Hepatocyte (in vitro differentiated cells): ENCODE measurements around the gene SUGCT. TPM values are rescaled to one million over a fixed set of nuclear protein-coding genes. Genes with fewer than 3 reads are reported as not detected.

Experiments
- DNase-seq: peaks from one replicate; pipeline ENCODE4 v3.0.0-alpha.2; 2016; ENCODE audit warnings: low spot score
- H2AFZ ChIP-seq: fragments of 200-600 bp; sonication (generic); 2 replicates; pipeline ENCODE4 v1.6.0; 2016; ENCODE audit warnings: antibody characterized with exemption, mild to moderate bottlenecking
- H3K27ac ChIP-seq: fragments of 200-600 bp; sonication (generic); 2 replicates; pipeline ENCODE4 v1.5.1; 2016; ENCODE audit warnings: mild to moderate bottlenecking
- H3K27me3 ChIP-seq: fragments of 200-600 bp; sonication (generic); 2 replicates; pipeline ENCODE4 v1.6.1; 2016
- H3K36me3 ChIP-seq: fragments of 200-600 bp; sonication (generic); replicated peaks from 2 replicates; pipeline ENCODE4 v1.5.1; 2016; ENCODE audit warnings: low read depth; ENCODE audit not compliant: insufficient read depth
- H3K4me1 ChIP-seq: fragments of 200-600 bp; sonication (generic); 2 replicates; pipeline ENCODE4 v1.5.1; 2016; ENCODE audit warnings: mild to moderate bottlenecking, moderate library complexity; ENCODE audit not compliant: insufficient read depth
- H3K4me2 ChIP-seq: fragments of 200-600 bp; sonication (generic); 2 replicates; pipeline ENCODE4 v1.6.0; 2016
- H3K4me3 ChIP-seq: fragments of 200-600 bp; sonication (generic); 2 replicates; pipeline ENCODE4 v1.5.1; 2016; ENCODE audit warnings: mild to moderate bottlenecking
- H3K79me2 ChIP-seq: fragments of 200-600 bp; sonication (generic); 2 replicates; pipeline ENCODE4 v1.6.0; 2017; ENCODE audit warnings: mild to moderate bottlenecking
- H3K9me2 ChIP-seq: fragments of 200-600 bp; sonication (generic); replicated peaks from 2 replicates; pipeline ENCODE4 v1.6.0; 2017; ENCODE audit warnings: mild to moderate bottlenecking; ENCODE audit not compliant: insufficient read depth
- H3K9me3 ChIP-seq: fragments of 200-600 bp; sonication (generic); 2 replicates; pipeline ENCODE4 v1.5.1; 2016; ENCODE audit warnings: low read depth, mild to moderate bottlenecking
- H4K20me1 ChIP-seq: fragments of 200-600 bp; sonication (generic); 2 replicates; pipeline ENCODE4 v1.6.0; 2016; ENCODE audit warnings: mild to moderate bottlenecking; ENCODE audit not compliant: insufficient read depth, poor library complexity, severe bottlenecking
- EZH2 ChIP-seq: fragments of 200-600 bp; sonication (generic); IDR thresholded peaks from 2 replicates; pipeline ENCODE4 v1.6.1; 2016; ENCODE audit warnings: antibody characterized with exemption, mild to moderate bottlenecking, borderline replicate concordance
- EZH2phosphoT487 ChIP-seq: fragments of 200-600 bp; sonication (generic); IDR thresholded peaks from one replicate; pipeline ENCODE4 v1.6.1; 2018; ENCODE audit warnings: antibody characterized with exemption, mild to moderate bottlenecking, low read depth, moderate library complexity; ENCODE audit not compliant: unreplicated experiment, severe bottlenecking
- WGBS: methylation state at CpG from one replicate; pipeline ENCODE4 v1.1.6; 2016; ENCODE audit warnings: low lambda C conversion rate; ENCODE audit errors: missing lambda C conversion rate; 5-methylcytosine and 5-hydroxymethylcytosine counted together
- polyA plus RNA-seq: library from polyadenylated mRNA; unstranded; fragments of >200 nt; fragmentation: Nextera tagmentation; extraction: Ambion mirVana; gene quantifications from 2 replicates; pipeline ENCODE4 v1.2.1, GENCODE V29; 2016
- total RNA-seq: library from RNA; depleted of rRNA; stranded (reverse); fragments of >200 nt; gene quantifications from 2 replicates; pipeline ENCODE4 v1.2.3, GENCODE V29; 2014
- TF ChIP-seq, protein P1 (sequence below): fragments of 200-600 bp; sonication (generic); IDR thresholded peaks from 2 replicates; pipeline ENCODE4 v1.5.1; 2016; ENCODE audit warnings: antibody characterized with exemption, mild to moderate bottlenecking; ENCODE audit not compliant: poor library complexity

Gene SUGCT
- total and polyA plus RNA-seq, 2 experiments from 2014 or later = 5.1 to 12.0 TPM

DNA sequence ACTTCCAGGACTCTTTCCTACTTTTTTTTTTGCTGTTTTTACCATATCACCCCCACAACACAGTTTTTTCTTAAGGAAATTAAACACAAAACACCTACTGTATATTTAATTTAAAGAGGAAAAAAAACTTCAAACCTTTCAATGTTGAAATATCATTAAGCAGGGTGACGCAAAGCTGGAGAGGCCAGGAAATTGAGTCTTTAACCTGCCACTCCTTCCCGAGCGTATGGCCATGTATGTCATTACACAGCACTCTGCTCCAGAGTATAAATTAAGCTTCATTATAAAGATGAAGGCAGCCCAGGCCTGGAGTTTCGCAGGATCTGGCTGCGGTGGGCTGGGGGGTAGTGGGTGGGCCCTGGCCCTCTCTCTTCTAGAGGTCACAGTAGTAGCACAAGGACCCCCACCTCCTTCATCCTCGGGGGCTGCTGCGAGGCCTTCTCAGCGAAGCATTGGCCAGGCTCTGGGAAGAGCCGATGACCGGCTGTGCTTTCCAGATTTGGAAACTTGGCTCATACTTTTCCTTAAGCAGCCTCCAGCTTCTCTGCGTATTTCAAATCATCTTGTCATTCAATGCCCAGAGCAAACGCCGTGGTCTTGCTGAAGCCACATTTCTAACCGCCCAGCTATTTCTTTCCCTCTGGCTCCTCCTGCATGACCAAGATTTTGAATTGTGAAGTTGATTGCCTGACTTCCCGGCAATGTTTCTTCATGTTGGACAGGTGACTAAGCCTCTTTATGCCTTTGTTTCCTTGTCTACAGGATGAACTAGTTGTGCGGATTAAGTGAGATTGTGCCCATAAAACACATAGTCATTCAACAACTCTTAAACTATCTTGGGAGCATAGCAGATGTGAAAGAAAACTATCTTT is 765.1 kb downstream of the SUGCT start:
- Histone ChIP-seq H4K20me1 (no peaks in the 10 kb centered on the region), H3K27ac (no peak overlapping the region), H3K27me3 (no peaks in the 10 kb centered on the region), H3K79me2 (no peaks in the 10 kb centered on the region), H2AFZ (no peak overlapping the region), H3K9me2 (no peaks in the 10 kb centered on the region), H3K9me3 (no peaks in the 10 kb centered on the region), H3K4me2 (no peak overlapping the region), H3K36me3 (no peaks in the 10 kb centered on the region), H3K4me1 (no peaks in the 10 kb centered on the region), H3K4me3 (no peak overlapping the region)
- no peak for DNase-seq
- WGBS = 92% methylated on average over 16 of the region's 16 CpGs
- TF ChIP-seq, protein P1, sequence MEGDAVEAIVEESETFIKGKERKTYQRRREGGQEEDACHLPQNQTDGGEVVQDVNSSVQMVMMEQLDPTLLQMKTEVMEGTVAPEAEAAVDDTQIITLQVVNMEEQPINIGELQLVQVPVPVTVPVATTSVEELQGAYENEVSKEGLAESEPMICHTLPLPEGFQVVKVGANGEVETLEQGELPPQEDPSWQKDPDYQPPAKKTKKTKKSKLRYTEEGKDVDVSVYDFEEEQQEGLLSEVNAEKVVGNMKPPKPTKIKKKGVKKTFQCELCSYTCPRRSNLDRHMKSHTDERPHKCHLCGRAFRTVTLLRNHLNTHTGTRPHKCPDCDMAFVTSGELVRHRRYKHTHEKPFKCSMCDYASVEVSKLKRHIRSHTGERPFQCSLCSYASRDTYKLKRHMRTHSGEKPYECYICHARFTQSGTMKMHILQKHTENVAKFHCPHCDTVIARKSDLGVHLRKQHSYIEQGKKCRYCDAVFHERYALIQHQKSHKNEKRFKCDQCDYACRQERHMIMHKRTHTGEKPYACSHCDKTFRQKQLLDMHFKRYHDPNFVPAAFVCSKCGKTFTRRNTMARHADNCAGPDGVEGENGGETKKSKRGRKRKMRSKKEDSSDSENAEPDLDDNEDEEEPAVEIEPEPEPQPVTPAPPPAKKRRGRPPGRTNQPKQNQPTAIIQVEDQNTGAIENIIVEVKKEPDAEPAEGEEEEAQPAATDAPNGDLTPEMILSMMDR = no peak
- TF ChIP-seq EZH2 = no peak
- no peak for TF ChIP-seq EZH2phosphoT487

DNA sequence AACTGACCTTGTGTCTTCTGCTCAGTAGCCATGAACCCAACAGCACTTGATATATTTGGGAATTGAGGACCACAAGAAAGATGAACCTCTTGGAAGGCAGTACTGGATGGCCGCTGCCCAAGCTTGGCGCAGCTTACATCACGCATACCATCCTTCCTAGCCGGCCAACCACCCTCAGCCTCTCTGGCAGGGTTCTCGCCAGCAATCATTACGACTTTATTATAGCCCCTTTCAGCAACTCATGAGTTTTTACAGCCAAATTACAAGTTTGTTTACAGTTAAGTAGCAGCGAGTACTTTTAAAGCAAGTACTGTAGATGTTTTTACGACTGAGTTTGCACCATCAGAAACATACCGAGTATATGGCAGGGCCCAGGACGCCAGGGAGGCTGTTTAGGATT is 769.1 kb downstream of the SUGCT start:
- no peaks in the 10 kb centered on the region for H3K79me2 ChIP-seq
- no peak overlapping the region for H3K4me2 ChIP-seq
- H3K4me1 ChIP-seq = no peaks in the 10 kb centered on the region
- H2AFZ ChIP-seq = no peak overlapping the region
- H3K27me3 ChIP-seq = no peaks in the 10 kb centered on the region
- TF ChIP-seq EZH2 (no peak), EZH2phosphoT487 (no peak)
- TF ChIP-seq, protein P1 = no peak
- H3K4me3 ChIP-seq = no peak overlapping the region
- no peaks in the 10 kb centered on the region for H4K20me1 ChIP-seq
- WGBS = 79% methylated on average over 10 of the region's 10 CpGs
- H3K9me3 ChIP-seq = no peaks in the 10 kb centered on the region
- H3K9me2 ChIP-seq = no peaks in the 10 kb centered on the region
- H3K27ac ChIP-seq = no peak overlapping the region
- no peaks in the 10 kb centered on the region for H3K36me3 ChIP-seq
- no peak for DNase-seq

DNA sequence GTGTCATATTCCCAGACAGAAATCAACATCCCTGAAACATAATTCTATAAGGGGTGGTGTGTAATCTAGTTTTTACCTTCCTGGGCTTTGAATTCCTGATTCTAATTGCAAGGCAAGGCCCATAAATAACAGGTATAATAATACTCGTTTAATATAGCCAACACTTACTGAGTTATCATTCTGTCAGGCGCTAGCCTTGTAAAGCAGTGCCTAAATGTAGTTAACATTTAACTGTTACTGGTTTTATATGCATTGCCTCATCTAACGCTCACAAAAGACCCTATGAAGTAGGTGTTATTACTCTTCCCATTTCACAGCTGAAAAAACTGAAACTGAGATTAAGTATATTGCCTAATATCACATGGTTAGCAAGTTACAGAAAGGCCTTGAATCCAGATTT is 772.5 kb downstream of the SUGCT start:
- no peak overlapping the region for H3K4me3 ChIP-seq
- TF ChIP-seq EZH2 (no peak), EZH2phosphoT487 (no peak)
- TF ChIP-seq, protein P1 = no peak
- WGBS = 89% methylated on average over 3 of the region's 3 CpGs

More for the DNA sequence above, 772.5 kb downstream of the SUGCT start:
- Histone ChIP-seq H3K27ac (no peak overlapping the region), H3K79me2 (no peaks in the 10 kb centered on the region), H4K20me1 (no peaks in the 10 kb centered on the region), H3K36me3 (no peaks in the 10 kb centered on the region), H3K4me2 (no peak overlapping the region), H3K9me3 (no peaks in the 10 kb centered on the region), H3K9me2 (no peaks in the 10 kb centered on the region), H2AFZ (no peak overlapping the region), H3K27me3 (no peaks in the 10 kb centered on the region), H3K4me1 (no peaks in the 10 kb centered on the region)
- no peak for DNase-seq
